HepG2 (cell line): ENCODE data around the gene PPP1R9A. TPM values are rescaled to one million over a fixed set of nuclear protein-coding genes. Genes with fewer than 3 reads are reported as not detected.

Experiments used
- ATAC-seq: fragments of 200-7000 bp; cut with Tn5 transposase; 3 replicates; pipeline ENCODE4 v1.9.1; 2020; ENCODE audit warnings: mild to moderate bottlenecking, moderate library complexity
- BruUV-seq: library from RNA; stranded (reverse); fragments of 400-500 nt; replicated peaks from 2 replicates; lab custom pipeline; 2021; lab: Mats Ljungman, UMichigan
- CTCF ChIA-PET: fragments of 300-600 bp; formaldehyde crosslinking; extraction: SDS; loops from one replicate; lab custom pipeline; 2021; ENCODE audit warnings: low total read pairs, inconsistent platforms, low intra/inter-chr PET ratio; lab: Yijun Ruan, JAX
- POLR2A ChIA-PET: fragments of 350-600 bp; sonication (Branson Sonifier 250); formaldehyde crosslinking; loops from one replicate; lab custom pipeline; 2020; ENCODE audit warnings: antibody characterized with exemption, inconsistent platforms; lab: Yijun Ruan, JAX
- DNase-seq: peaks from one replicate; pipeline ENCODE4 v3.0.0-alpha.2; 2015; ENCODE audit warnings: low spot score
- FAIRE-seq: peaks from 3 replicates; lab custom pipeline; 2011; peaks lifted over from hg19 to GRCh38; lab: Jason Lieb, UNC
- H2AFZ ChIP-seq: one replicate; pipeline ENCODE4 v1.6.1; 2011; ENCODE audit warnings: low read length, inconsistent platforms
- H3K27ac ChIP-seq: fragments of 300-600 bp; 3 replicates; pipeline ENCODE4 v1.8.0; 2011; ENCODE audit warnings: mixed run types, mild to moderate bottlenecking, mixed read lengths, low read length, inconsistent platforms; ENCODE audit not compliant: insufficient read depth; ENCODE audit errors: extremely low read length
- H3K27me3 ChIP-seq, 2 experiments: fragments of 200-600 bp in 1 of 2; 2 replicates in 1 of 2; 3 replicates in 1 of 2; pipeline versions ENCODE4 v1.6.0 to v1.8.0; 2011; ENCODE audit warnings: low read length in 2 of 2, mild to moderate bottlenecking in 2 of 2, moderate library complexity in 2 of 2, inconsistent platforms in 1 of 2; ENCODE audit not compliant: insufficient read depth in 2 of 2, control insufficient read depth in 1 of 2
- H3K36me3 ChIP-seq, 2 experiments: fragments of 200-600 bp in 1 of 2; replicated peaks in 1 of 2; 2 replicates in 1 of 2; 3 replicates in 1 of 2; pipeline versions ENCODE4 v1.5.1 to v1.8.0; 2011; ENCODE audit warnings: low read length in 2 of 2, inconsistent platforms in 1 of 2; ENCODE audit not compliant: insufficient read depth in 2 of 2, control insufficient read depth in 1 of 2
- H3K4me1 ChIP-seq: 2 replicates; pipeline ENCODE4 v1.5.1; 2012; ENCODE audit warnings: low read length, inconsistent platforms; ENCODE audit not compliant: insufficient read depth
- H3K4me2 ChIP-seq: 2 replicates; pipeline ENCODE4 v1.6.0; 2011; ENCODE audit warnings: low read depth, low read length, inconsistent platforms
- H3K4me3 ChIP-seq, 3 experiments: fragments of 200-600 bp in 1 of 3; sonication (generic), shearing (Covaris generic) in 1 of 3; replicated peaks in 1 of 3; 2 replicates each; pipeline ENCODE4 v1.5.1; 2011 to 2016; ENCODE audit warnings: low read length in 3 of 3, inconsistent platforms in 2 of 3, low read depth in 2 of 3, mild to moderate bottlenecking in 2 of 3, control low read depth in 1 of 3, mixed read lengths in 1 of 3; ENCODE audit not compliant: insufficient read depth in 1 of 3
- H3K79me2 ChIP-seq: one replicate; pipeline ENCODE4 v1.6.1; 2011; ENCODE audit warnings: low read length, inconsistent platforms; ENCODE audit not compliant: insufficient read depth
- H3K9ac ChIP-seq: 2 replicates; pipeline ENCODE4 v1.6.0; 2011; ENCODE audit warnings: mild to moderate bottlenecking, low read depth, low read length, inconsistent platforms; ENCODE audit not compliant: insufficient read depth
- H3K9me3 ChIP-seq: 2 replicates; pipeline ENCODE4 v1.5.1; 2012; ENCODE audit warnings: mild to moderate bottlenecking, low read length
- H4K20me1 ChIP-seq: 2 replicates; pipeline ENCODE4 v1.6.0; 2011; ENCODE audit warnings: inconsistent platforms, mild to moderate bottlenecking, low read length, moderate library complexity; ENCODE audit not compliant: insufficient read depth
- KLF16 ChIP-seq, 2 experiments: sonication (generic) in 1 of 2; formaldehyde crosslinking in 1 of 2; IDR thresholded peaks; 2 replicates each; pipeline versions ENCODE4 v1.6.1 to v1.8.0; 2016 to 2023; ENCODE audit warnings: missing genetic modification reagents in 2 of 2, missing compliant biosample characterization in 1 of 2
- LCORL ChIP-seq, 2 experiments: fragments of 450-650 bp in 1 of 2; sonication (generic) in 1 of 2; formaldehyde crosslinking in 1 of 2; IDR thresholded peaks; 2 replicates each; pipeline versions ENCODE4 v1.5.0 to v1.6.1; 2017 to 2020; ENCODE audit warnings: antibody characterized with exemption in 1 of 2, missing genetic modification reagents in 1 of 2
- MED1 ChIP-seq: sonication (generic); formaldehyde crosslinking; IDR thresholded peaks from 2 replicates; pipeline ENCODE4 v1.4.0; 2020; ENCODE audit warnings: missing genetic modification reagents
- PRDM10 ChIP-seq: sonication (generic); formaldehyde crosslinking; IDR thresholded peaks from 2 replicates; pipeline ENCODE4 v1.4.0; 2020; ENCODE audit warnings: low read depth, missing genetic modification reagents
- RFX3 ChIP-seq: IDR thresholded peaks from 2 replicates; pipeline ENCODE4 v1.6.1; 2016; ENCODE audit warnings: missing biosample characterization, missing genetic modification reagents
- ZBTB37 ChIP-seq: sonication (generic); formaldehyde crosslinking; IDR thresholded peaks from 2 replicates; pipeline ENCODE4 v1.4.0; 2020; ENCODE audit warnings: mild to moderate bottlenecking, missing genetic modification reagents
- ZNF12 ChIP-seq: sonication (generic); formaldehyde crosslinking; IDR thresholded peaks from 2 replicates; pipeline ENCODE4 v1.5.0; 2020; ENCODE audit warnings: missing genetic modification reagents
- ZNF280B ChIP-seq: sonication (generic); formaldehyde crosslinking; IDR thresholded peaks from 2 replicates; pipeline ENCODE4 v1.5.0; 2020; ENCODE audit warnings: missing genetic modification reagents, mild to moderate bottlenecking, borderline replicate concordance
- ZNF326 ChIP-seq: sonication (generic); formaldehyde crosslinking; IDR thresholded peaks from 2 replicates; pipeline ENCODE4 v1.4.0; 2020; ENCODE audit warnings: missing genetic modification reagents, borderline replicate concordance
- ZNF503 ChIP-seq: sonication (generic); formaldehyde crosslinking; IDR thresholded peaks from 2 replicates; pipeline ENCODE4 v1.4.0; 2020; ENCODE audit warnings: missing genetic modification reagents
- WGBS: methylation state at CpG from one replicate; pipeline ENCODE4 v1.1.6; 2017; ENCODE audit warnings: low lambda C conversion rate; 5-methylcytosine and 5-hydroxymethylcytosine counted together
- in situ Hi-C: cut with HindIII; loops from 2 replicates; pipeline ENCODE4 v1.10.0; 2017; ENCODE audit warnings: low pct_unique_long_range_greater_than_20kb; ENCODE audit not compliant: extremely low pct_ligation_motif_present
- intact Hi-C: fragments of 100-400 bp; cut with micrococcal nuclease; formaldehyde crosslinking; loops from one replicate; pipeline ENCODE4 v1.10.0; 2022; ENCODE audit not compliant: unreplicated experiment
- polyA plus RNA-seq, 8 experiments: library from polyadenylated mRNA; depleted of rRNA in 3 of 8; stranded (reverse) in 7 of 8; unstranded in 1 of 8; fragments of >200 nt; fragmentation: Illumina TruSeq in 4 of 8; extraction: Trizol in 4 of 8; gene quantifications; 2 replicates each; pipeline versions ENCODE4 v1.2.1 to v1.2.3, GENCODE V29; 2011 to 2016; ENCODE audit warnings: low read depth in 4 of 8, missing spikeins in 1 of 8, mixed read lengths in 1 of 8; ENCODE audit not compliant: insufficient read depth in 1 of 8
- total RNA-seq, 5 experiments: library from RNA; depleted of rRNA; stranded (reverse); fragments of >200 nt; fragmentation: Illumina TruSeq; extraction: Trizol; gene quantifications; 2 replicates each; pipeline ENCODE4 v1.2.3, GENCODE V29; 2016; ENCODE audit warnings: low read depth in 1 of 5

PPP1R9A gene
- total and polyA plus RNA-seq, 2 of the 13 experiments (the other 11 are each of a cell fraction or from before 2014, with no cell fraction given), result 11.4 to 31.9 TPM

GRCh38 chr7:95303013-95303905 is 395.9 kb downstream of the PPP1R9A start (continued):
- no peak for TF ChIP-seq KLF16 (CRISPR knock-in tag; IDR thresholded peaks at IDR 0.05)
- TF ChIP-seq MED1 (CRISPR knock-in tag), result no peak
- no peak for TF ChIP-seq ZNF12 (CRISPR knock-in tag)
- TF ChIP-seq LCORL (IDR thresholded peaks at IDR 0.05), result no peak
- no peak for TF ChIP-seq LCORL (CRISPR knock-in tag; IDR thresholded peaks at IDR 0.05)
- TF ChIP-seq ZNF326 (CRISPR knock-in tag), result no peak

- BruUV-seq, result no TSS peak
- WGBS, result 75% methylated on average over 7 of the region's 7 CpGs
- ATAC-seq, result no peak
- no peaks in the 10 kb centered on the region for H3K27me3 ChIP-seq
- H3K36me3 ChIP-seq, result no peaks in the 10 kb centered on the region
- TF ChIP-seq RFX3 (CRISPR knock-in tag), result no peak
- TF ChIP-seq ZBTB37 (CRISPR knock-in tag), result no peak
- no peak for TF ChIP-seq ZNF503 (CRISPR knock-in tag)
- no peak for TF ChIP-seq ZNF280B
- TF ChIP-seq PRDM10, result no peak
- H3K27ac ChIP-seq, result no peak overlapping the region
- H2AFZ ChIP-seq, result no peak overlapping the region
- DNase-seq, result no peak
- ChIA-PET POLR2A (no interaction called here), CTCF (no interaction called here)
- H3K79me2 ChIP-seq, result no peaks in the 10 kb centered on the region
- no peaks in the 10 kb centered on the region for H3K9me3 ChIP-seq
- no peak overlapping the region for H3K4me2 ChIP-seq
- H3K9ac ChIP-seq, result no peak overlapping the region
- H3K4me1 ChIP-seq, result no peaks in the 10 kb centered on the region
- H4K20me1 ChIP-seq, result no peaks in the 10 kb centered on the region
- in situ Hi-C loops, result no loop called here
- intact Hi-C loops, result no loop called here
- H3K4me3 ChIP-seq, result no peak overlapping the region
- FAIRE-seq, result no peak
Observed at GRCh38 chr7:95304990-95305389, 397.6 kb downstream of the PPP1R9A start.
